Fibroblast of pulmonary artery (primary cell): ENCODE data around the gene SLC17A6.

Source experiments
- DNase-seq: peaks from one replicate; pipeline ENCODE4 v3.0.0-alpha.2; 2010; ENCODE audit warnings: low read depth
- H3K4me3 ChIP-seq: replicated peaks from 2 replicates; pipeline ENCODE4 v1.5.1; 2011; ENCODE audit warnings: low read depth, mild to moderate bottlenecking, control low read depth, low read length, moderate library complexity
- CTCF ChIP-seq: IDR thresholded peaks from 2 replicates; pipeline ENCODE4 v1.5.1; 2011; ENCODE audit warnings: mild to moderate bottlenecking, control low read depth, low read length, inconsistent platforms; ENCODE audit errors: missing control alignments

The SLC17A6 gene

DNA sequence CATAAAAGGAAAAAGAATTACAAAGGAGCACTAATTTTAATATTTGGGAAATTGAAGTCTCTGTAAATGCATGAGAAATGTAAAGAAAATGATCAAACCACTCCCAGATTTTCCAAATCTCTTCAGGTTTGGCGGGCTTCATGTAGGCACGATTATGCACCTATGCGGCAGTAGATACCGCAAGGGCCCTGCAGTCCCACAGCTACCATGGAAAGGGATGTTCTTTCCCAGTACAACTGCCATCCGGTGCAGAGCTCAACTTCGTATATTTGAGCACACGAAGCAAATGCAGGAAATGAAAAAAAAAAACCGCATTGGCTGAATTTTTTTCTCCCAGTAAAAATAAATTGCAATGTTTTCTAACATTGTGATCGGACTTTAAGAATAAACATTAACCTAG is 1.4 kb downstream of the SLC17A6 start:
- no peak for DNase-seq
- TF ChIP-seq CTCF, result no peak
- H3K4me3 ChIP-seq, result no peak overlapping the region

GRCh38 chr11:22340235-22340634 is 2.1 kb downstream of the SLC17A6 start:
- no peak overlapping the region for H3K4me3 ChIP-seq
- no peak for TF ChIP-seq CTCF
- DNase-seq, result no peak

DNA sequence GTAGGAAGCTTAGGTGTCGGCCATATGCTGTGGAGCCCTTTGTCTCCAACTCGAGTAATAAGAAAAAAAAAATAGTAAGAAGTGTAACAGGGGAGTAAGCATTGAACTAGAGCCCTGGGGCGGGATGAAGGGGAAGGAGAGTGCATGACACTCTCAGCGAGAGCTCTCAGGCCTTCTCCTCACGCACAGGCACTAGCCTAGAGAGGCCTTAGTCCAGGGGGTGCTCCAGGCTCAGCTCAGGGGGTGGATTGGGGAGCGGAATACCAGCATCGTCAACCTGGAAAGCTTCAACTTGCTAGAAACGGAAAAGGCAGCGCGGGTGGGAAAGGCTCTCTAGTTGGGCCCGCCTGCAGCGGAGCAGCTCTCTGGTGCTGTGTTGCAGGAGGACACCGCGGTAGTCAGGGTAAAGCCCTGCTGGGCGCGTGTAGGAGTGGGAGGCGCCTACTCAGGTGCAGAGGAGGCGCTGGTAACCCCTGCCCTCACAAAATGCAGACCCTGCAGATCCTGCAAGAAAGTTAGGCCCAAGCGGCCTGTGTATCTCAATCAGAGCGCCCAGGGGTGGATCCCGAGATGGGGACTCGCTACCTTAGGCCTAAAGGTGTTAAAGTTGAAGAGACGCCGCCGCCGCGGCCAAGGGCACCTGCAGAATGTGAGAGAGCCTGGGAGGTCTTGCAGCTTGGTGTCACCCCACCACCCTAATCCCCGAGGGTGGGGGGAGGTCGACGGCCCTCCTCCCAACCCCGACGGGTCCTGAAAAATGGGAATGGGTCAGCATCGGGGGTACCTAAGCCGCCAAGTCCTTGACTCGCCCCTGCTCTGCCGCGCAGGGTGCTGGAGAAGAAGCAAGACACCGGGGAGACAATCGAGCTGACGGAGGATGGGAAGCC is 2.8 kb downstream of the SLC17A6 start:
- DNase-seq, result no peak

GRCh38 chr11:22341588-22341931 is 3.4 kb downstream of the SLC17A6 start:
- DNase-seq, result no peak
- TF ChIP-seq CTCF, result no peak
- H3K4me3 ChIP-seq, result no peak overlapping the region

More for the DNA sequence above, 2.8 kb downstream of the SLC17A6 start:
- no peak overlapping the region for H3K4me3 ChIP-seq
- TF ChIP-seq CTCF, result no peak

DNA sequence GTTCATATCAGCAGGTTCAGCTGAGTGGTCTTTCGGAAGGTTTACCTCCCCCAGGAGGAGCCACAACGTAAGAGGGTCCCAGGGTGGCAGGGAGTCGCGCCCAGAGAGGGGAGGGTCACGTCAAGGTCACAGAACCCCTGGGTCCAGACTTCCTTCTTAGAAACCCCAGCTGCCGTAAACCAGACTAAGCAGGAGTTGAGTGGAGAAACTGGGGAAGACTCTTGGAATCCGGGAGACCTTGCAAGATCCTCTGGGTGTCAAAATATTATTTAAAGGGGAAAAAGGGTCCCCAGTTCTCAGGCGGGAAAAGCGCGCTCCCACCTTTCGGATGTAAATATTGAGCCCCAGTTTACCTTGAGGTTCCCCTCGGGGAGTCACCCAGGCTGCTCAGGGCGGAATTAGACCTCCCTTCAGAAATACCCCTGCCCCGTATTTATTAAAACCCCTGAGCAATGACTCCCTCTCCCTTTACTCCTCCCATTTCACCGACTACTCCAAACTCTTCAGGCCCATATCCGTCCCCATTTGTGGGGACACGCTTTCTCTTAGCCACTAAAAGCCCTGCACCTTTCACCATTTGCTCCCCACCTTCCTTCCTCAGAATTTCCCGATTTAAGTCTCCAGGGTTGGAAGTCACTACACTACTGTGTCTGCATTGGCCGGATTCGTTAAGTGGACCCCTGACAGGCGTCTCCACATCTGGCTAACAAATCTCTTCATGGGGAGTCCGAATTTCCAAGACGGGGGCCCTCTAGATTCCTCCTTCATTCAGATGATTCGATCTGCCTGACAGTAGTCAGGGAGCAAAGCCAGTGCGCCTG is 4.2 kb downstream of the SLC17A6 start:
- no peak for TF ChIP-seq CTCF
- H3K4me3 ChIP-seq, result no peak overlapping the region
- DNase-seq, result no peak

DNA sequence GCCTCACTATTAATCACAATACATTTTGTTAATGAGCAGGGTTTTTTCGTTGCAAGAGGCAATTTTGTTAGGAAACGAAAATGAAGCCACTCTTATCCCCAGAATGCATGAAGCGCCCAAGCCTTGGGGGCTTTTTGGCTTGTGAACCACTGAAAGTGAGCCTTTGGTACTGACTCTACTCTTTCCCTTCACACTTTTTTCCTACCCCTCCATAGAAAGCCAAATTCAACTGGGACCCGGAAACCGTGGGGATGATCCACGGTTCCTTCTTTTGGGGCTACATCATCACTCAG is 4.8 kb downstream of the SLC17A6 start:
- DNase-seq, result no peak
- H3K4me3 ChIP-seq, result no peak overlapping the region
- no peak for TF ChIP-seq CTCF
